ENCODE results near the gene CAPZA1.

The CAPZA1 gene

GRCh38 chr1:112702420-112703261, 83.0 kb downstream of the CAPZA1 start:
- DNase-seq = no peak

- no peak for DNase-seq
These were observed 84.1 kb downstream of the CAPZA1 start for GRCh38 chr1:112703706-112704105.

- no peak for DNase-seq
These were observed 84.8 kb downstream of the CAPZA1 start for GRCh38 chr1:112704391-112704933.

- peak; percentile 63 for DNase-seq
These were observed 85.4 kb downstream of the CAPZA1 start for GRCh38 chr1:112704934-112705627.

- DNase-seq = peak; percentile 23
These were observed 87.0 kb downstream of the CAPZA1 start, which contains the start of gene RHOC for GRCh38 chr1:112706505-112707220. TSS of gene RHOC (minus strand) at chr1:112707127. CDS start at chr1:112703799, 3,328 bp downstream.

- DNase-seq = peak; percentile 77
These were observed 87.8 kb downstream of the CAPZA1 start for GRCh38 chr1:112707221-112708001.

- no peak for DNase-seq
These were observed 88.4 kb downstream of the CAPZA1 start for GRCh38 chr1:112708002-112708448.

- no peak for DNase-seq
These were observed 88.9 kb downstream of the CAPZA1 start for GRCh38 chr1:112708489-112708888.

- no peak for DNase-seq
These were observed 90.5 kb downstream of the CAPZA1 start for GRCh38 chr1:112710159-112710558.

- no peak for DNase-seq
These were observed 91.0 kb downstream of the CAPZA1 start for GRCh38 chr1:112710586-112710985.

- DNase-seq = no peak
These were observed 91.4 kb downstream of the CAPZA1 start for GRCh38 chr1:112711041-112711440.

GRCh38 chr1:112711670-112712069, 92.0 kb downstream of the CAPZA1 start:
- no peak for DNase-seq

GRCh38 chr1:112712191-112712590, 92.6 kb downstream of the CAPZA1 start:
- no peak for DNase-seq

GRCh38 chr1:112712701-112713128, 93.1 kb downstream of the CAPZA1 start:
- DNase-seq = no peak

- no peak for DNase-seq
These were observed 94.1 kb downstream of the CAPZA1 start for GRCh38 chr1:112713466-112714312.

GRCh38 chr1:112714313-112715263, 95.0 kb downstream of the CAPZA1 start:
- DNase-seq = no peak

- DNase-seq = peak; percentile 77
These were observed 95.8 kb downstream of the CAPZA1 start, which contains the start of gene PPM1J for GRCh38 chr1:112715264-112716053. TSS of gene PPM1J (minus strand) at chr1:112715332. CDS start at chr1:112715301, 31 bp downstream.

- DNase-seq = peak; percentile 71
These were observed 96.6 kb downstream of the CAPZA1 start for GRCh38 chr1:112716133-112716720.
